SHP77 treated with DMSO at 0.1 percent for 48 hours (cell line): ENCODE measurements around the gene TLX2.
"Not testable (repeated sequence)": the region's sequence is repeated elsewhere in the genome, so short reads cannot be mapped to it uniquely, and the experiment has no call there.

Experiments
- DNase-seq: peaks from one replicate; lab custom pipeline; 2025; lab: John Stamatoyannopoulos, UW

TLX2 gene

DNA sequence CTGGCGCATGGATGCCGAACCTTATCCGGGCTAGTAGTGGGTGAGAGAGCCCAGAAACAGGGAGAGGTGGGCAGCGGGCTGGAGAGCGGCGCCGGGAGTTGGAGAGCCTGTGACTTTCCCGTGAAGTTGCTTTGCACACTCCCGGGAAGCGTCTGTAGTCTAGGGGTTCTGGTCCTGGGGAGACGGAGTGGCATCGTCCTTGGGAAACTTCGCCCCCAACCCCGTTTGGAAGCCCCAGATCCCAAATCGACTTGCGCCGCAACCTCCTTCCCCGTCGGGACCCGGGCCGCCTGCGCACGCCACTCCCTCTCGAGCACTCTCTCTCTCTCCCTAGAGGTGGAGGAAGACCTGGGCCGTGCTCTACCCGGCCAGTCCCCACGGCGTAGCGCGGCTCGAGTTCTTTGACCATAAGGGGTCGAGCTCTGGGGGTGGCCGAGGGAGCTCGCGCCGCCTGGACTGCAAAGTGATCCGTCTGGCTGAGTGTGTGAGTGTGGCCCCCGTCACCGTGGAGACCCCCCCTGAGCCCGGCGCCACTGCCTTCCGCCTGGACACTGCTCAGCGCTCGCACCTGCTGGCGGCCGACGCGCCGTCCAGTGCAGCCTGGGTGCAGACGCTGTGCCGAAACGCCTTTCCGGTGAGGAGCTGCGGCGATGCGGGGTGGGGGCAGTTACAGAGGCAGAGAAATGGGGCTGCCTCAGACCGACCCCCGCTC lies 40.7 kb downstream of the TLX2 start:
- DNase-seq = no peak

DNA sequence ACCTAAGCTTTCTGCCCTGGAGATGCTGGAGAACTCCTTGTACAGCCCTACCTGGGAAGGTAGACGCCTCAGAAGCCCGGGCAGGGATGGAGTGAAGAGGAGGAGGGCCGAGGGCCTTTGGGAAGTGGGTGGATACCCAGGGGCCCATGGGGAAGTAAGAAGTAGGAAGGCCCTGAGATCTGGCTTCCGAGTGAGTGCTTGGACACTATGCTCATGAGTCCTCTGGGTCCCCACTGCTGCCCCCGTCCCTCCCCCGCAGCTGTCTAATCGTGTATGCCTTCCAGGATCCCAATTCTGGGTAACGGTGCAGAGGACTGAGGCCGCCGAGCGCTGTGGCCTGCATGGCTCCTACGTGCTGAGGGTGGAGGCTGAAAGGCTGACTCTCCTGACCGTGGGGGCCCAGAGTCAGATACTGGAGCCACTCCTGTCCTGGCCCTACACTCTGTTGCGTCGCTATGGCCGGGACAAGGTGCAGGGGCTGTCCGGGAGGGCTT lies 41.4 kb downstream of the TLX2 start:
- DNase-seq = no peak

DNA sequence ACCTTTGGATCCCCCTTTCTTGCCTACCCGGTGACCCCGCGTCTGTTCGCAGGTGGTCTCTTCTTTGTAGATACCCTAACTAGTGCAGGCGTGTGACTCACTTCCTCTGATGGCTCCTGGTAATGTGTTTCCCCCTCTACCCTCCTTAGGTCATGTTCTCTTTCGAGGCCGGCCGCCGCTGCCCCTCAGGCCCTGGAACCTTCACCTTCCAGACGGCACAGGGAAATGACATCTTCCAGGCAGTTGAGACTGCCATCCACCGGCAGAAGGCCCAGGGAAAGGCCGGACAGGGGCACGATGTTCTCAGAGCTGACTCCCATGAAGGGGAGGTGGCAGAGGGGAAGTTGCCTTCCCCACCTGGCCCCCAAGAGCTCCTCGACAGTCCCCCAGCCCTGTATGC lies 41.9 kb downstream of the TLX2 start:
- DNase-seq = no peak

DNA sequence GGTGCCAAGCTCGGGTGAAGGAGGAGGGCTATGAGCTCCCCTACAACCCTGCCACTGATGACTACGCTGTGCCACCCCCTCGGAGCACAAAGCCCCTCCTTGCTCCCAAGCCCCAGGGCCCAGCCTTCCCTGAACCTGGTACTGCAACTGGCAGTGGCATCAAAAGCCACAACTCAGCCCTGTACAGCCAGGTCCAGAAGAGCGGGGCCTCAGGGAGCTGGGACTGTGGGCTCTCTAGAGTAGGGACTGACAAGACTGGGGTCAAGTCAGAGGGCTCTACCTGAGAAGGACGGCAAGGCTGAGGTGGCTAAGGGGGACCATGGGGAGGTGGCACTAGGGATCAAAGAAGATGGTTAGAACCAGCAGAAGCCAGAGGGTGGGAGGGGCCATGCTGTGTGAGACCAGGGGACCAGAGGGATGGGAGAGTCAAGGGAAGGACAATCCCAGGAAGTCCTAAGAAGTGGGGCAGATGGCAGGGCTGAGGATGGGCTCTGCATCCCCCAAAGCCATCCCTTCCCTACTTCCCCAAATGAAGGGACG lies 42.7 kb downstream of the TLX2 start:
- no peak for DNase-seq

DNA sequence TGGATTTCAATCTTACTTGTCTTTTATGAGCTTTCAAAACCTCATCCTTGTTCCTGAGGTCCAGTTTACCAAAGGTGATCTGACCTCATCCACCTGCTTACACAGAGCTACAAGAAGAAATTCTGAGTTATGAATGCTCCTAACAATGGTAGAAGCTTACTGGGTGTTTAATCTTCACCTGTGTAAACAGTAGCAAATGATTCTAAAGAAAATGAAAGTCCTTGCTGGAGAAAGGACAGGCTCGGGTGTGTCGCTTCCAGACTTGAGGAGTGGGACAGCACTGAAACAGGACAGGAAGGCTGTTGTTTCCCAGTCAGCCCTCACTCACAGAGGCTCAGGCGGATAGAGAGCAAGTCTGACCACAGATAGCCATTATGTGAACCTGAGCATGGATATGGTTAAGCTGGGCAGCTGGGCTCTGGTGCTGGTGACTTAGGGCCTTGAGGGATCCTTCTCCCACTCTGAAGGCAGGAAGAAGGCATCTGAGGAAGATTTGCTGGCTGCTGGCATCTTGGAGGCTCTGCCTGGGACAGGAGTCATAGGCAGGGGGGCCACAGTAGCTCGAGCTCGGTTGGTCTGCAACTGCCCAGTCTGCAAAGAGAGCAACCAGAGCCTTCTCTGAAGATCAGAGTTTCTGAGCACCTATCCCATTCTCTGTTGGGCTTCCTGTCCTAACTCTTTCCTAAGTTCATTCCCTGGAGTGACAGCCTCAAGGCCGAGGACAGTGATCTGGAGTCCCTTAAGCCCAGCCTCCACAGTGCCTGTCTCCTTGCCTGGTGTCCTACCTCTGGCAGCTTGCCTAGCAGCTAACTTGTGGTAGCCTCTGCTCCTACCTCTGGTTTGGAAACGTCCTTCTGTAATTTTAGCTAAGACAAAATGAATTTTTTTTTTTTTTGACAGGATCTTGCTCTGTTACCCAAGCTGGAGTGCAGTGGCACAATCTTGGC lies 44.3 kb downstream of the TLX2 start:
- DNase-seq = no peak

DNA sequence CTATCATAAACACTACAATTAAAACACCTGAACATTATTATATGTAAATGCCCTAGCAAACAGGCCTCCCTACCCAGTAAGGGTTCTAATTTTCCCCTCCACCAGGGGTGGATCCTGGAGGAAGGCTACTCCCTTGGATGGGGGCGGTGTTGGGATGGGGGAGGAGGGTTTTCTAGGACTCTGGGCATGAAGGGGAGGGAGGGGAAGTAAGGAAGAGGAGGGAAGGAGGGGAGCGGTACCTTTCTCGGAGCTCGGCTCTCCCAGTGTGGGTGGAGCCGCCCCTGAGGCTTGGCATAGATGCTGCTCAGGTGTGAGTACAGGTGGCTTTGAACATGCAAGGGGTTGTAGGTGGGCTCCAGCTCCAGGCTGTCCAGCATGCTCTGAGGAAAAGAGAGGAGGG lies 45.7 kb downstream of the TLX2 start:
- DNase-seq = no peak

DNA sequence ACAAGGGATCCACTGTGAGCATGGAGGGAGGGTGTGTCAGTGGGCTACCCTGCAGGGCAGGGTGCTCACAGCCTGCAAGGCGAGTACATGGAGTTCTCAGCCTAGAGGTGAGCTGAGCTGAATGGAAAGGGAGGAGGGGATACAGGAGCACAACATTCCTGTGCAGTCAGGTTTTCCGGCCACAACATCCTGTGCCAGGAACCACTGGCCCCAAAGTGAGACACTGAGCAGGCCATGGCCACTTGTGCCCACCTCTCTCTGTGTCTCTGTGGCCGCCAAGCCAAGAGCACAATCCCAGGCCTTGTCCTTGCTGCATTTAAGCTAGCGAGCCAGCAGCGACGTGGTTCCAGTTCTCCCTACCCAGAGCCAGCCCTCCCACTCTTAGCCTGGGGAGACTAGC lies 46.3 kb downstream of the TLX2 start:
- DNase-seq = no peak

DNA sequence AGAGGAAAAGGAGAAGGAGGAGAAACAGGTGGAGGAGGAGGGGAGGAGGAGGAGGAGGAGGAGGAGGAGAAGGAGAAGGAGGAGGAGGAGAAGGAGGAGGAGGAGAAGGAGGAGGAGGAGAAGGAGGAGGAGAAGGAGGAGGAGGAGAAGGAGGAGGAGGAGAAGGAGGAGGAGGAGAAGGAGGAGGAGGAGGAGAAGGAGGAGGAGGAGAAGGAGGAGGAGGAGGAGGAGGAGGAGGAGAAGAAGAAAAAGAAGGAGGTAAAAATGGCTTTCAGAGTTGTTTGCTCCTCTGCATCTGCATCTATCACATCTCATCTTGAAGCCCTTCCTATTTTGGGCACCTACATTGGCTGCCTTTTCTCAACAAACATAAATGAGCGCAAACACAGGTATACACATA lies 46.8 kb downstream of the TLX2 start:
- DNase-seq = not testable (repeated sequence)

DNA sequence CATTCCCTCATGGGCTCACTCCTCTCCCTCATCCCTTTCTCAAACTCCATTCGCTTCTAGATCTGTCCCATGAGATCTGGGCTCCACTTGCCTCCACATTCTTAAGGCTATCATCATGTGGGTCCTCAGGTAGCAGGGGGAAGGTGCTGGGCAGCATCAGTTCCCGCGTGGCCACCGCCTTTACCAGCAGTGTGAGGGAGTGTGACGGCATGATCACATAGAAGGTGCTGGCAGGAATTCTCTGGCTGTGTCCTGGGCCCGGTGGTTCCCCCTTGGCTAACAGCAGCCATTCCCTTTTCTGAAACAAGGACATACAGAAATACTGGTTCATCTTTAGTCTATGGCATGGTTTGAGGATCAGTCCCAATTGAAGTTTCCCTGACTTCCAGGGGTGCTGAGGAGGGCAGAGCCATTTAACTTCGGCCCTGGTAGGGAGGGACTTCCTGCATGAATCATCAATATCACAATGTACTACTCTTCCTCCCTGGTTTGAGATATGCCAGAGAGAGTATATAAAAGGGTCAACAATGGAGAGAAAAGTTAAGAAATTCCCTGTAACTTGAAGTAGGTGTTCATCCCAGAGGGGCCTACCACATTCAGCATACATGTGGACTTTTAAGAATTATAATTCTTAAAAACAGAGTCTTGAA lies 48.0 kb downstream of the TLX2 start:
- DNase-seq = no peak

DNA sequence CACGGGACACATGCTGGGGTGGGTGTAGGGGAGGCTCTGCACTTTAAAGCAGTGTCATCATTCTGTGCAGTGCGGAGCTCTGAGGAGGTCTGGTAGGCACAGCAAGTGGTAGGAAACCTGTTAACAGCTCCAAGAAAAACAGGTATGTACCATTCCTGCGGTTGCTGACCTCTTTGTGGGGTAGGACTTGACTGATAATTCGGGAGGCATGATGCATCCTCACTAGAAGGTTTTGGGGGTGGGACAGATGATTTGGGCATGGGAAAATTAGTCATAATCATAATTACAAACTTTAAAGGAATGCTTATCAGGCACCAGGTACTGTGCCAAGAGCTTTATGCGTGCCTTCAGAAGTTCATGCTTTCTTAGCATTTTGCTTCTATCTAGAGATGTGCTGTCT lies 50.0 kb downstream of the TLX2 start:
- DNase-seq = no peak

DNA sequence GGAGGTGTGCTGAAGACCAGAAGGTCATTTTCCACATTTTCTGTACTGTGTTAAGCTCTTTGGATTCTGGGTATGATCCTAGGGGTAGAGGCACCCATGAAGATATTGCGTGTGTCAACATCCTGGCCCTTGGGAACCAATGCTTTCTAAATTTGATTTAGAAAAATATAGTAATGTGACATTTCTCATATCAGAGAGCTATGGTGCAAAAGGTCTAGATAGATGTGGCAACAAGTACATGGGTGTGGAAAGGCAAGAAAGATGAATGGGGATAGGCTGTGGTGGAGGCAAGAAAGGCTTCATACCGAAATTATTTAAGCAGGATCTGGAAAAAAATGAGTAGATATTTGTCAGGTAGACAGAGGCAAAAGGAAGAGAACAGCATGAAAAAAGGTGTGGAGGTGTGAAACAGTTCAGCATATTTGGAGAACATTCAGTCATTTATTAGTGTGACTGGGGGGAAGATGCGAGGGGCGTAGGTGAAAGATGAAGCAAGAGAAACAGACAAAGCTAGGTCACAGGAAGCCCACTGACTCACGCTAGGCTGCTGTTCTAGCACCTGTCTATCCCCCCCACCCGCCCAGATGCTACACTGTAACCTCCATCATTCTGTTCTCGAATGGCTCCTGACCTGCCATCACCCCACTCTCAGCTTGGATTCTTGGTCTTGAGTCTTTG lies 52.0 kb downstream of the TLX2 start:
- no peak for DNase-seq

DNA sequence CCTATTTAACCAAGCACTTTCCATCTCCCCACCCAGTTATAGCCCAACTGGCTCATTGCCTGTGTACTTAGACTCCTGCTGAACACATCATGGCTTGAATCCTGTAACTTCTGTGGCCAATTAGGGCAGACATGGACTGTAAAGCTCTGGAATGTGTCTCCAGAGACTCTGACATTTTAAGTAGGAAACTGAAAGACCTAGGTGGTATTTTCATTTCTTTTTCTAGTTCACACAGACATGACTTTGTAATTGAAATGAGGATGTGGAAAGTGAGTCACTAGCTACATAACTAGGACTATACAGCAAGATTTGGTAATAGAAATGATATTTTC lies 52.5 kb downstream of the TLX2 start:
- DNase-seq = no peak
